ENCODE results near the gene MRTFA. TPM values are rescaled to one million over a fixed set of nuclear protein-coding genes. Genes with fewer than 3 reads are reported as not detected.

The MRTFA gene
- total RNA-seq, 2 donors from 2014 or later: 71.0 to 104 TPM

DNA sequence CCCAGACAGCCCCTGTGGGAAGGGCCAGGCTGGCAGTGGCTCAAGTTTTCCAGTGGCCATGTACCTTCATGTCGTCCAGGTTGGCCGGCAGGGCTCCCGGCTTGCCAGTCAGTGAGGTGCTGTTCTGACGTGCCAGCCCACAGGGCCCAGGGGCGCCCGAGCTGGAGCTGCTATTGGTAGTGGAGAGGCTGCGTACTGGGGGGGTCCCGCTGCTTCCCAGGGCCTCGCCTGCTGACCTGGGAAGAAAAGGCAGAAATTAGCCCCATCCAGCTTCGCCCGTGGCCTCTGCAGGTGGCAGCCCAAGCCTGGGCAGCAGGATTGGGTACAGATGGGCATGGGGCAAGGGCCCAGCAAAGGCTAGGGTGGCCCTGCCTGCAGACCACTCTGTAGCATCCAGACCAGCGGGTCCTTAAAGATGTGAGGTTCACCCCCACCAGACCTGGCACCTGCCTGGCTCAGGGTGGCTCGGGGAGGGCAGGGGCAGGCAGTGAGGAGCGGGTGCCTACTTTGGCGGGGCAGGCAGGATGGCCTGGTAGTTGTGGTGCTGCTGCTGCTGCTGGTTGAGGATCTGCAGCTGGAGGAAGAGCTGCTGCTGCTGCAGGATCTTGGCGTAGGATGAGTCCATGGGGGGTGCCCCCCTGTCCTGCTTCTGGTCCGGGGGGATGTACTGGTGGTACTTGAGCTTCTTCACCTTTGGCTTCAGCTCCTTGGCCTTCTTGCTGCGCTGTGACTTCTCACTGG is 216.0 kb downstream of the MRTFA start:
- H3K27ac ChIP-seq: no peak overlapping the region
- intact Hi-C loops (cut with DNase I): no loop called here
- no peaks in the 10 kb centered on the region for H3K4me1 ChIP-seq (replicated peaks)
- H3K9me3 ChIP-seq: no peaks in the 10 kb centered on the region
- H3K27me3 ChIP-seq (replicated peaks; ENCODE audit: insufficient read depth): no peaks in the 10 kb centered on the region
- peaks cover 5 to 19% of the 10 kb centered on the region in 2 donors for H3K36me3 ChIP-seq
- no peak overlapping the region for H3K4me3 ChIP-seq
- no peak for DNase-seq (ENCODE audit: low spot score)
- TF ChIP-seq CTCF (IDR thresholded peaks at IDR 0.05) (no peak), POLR2AphosphoS5 (IDR thresholded peaks at IDR 0.05) (no peak), POLR2A (IDR thresholded peaks at IDR 0.05) (no peak)
- WGBS: 93% methylated on average over 18 of the region's 18 CpGs

GRCh38 chr22:40419718-40420117 is 216.8 kb downstream of the MRTFA start:
- Histone ChIP-seq H3K4me3 (no peak overlapping the region), H3K36me3 (peaks cover 5 to 19% of the 10 kb centered on the region in 2 donors), H3K4me1 (replicated peaks) (no peaks in the 10 kb centered on the region), H3K9me3 (no peaks in the 10 kb centered on the region), H3K27me3 (replicated peaks; ENCODE audit: insufficient read depth) (no peaks in the 10 kb centered on the region), H3K27ac (no peak overlapping the region)
- WGBS: 91% methylated on average over 8 of the region's 8 CpGs
- DNase-seq (ENCODE audit: low spot score): no peak
- TF ChIP-seq POLR2AphosphoS5 (IDR thresholded peaks at IDR 0.05) (no peak), POLR2A (IDR thresholded peaks at IDR 0.05) (no peak)
- intact Hi-C loops (cut with DNase I): no loop called here

DNA sequence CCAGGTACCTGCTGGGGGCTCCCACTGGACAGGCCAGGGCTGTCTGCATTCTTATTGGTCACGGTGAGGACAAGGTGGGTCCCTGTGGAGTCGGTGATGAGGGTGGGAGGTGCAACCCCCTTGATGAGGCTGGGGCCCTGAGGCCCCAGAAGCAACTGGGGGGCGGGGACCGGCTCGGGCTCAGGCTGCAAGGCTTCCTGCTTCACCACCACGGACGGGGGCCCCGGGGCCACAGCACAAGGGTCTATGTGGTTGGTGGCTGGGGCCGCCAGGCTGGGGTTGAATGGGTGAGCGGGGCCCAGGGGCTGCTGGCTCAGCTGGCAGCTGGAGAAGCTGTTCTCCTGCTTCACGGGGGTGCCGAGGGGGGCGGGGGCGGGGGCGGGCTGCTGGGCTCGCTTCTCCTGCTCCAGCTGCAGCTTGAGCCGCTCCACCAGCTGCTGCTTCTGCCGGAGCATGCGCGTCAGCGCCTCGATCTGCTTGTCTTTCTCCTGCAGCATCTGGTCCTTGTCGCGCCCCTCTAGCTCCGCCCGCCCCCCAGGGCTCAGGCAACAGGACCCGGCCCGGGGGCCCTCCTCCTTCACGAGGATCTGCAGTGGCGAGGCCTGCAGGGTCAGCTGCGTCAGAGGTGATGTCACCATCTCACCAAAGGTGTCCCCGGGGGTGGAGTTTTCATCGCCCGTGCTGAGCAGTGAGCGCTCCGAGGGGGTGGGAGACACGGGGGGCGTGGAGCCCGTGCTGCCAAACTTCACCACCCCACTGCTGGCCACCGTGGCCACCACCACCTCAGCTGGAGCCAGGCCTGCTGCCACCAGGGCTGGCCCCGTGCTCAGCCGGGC is 217.9 kb downstream of the MRTFA start:
- no peak overlapping the region for H3K4me3 ChIP-seq
- no peak for TF ChIP-seq POLR2A (IDR thresholded peaks at IDR 0.05)
- no peak for TF ChIP-seq POLR2AphosphoS5 (IDR thresholded peaks at IDR 0.05)
- no peak for TF ChIP-seq CTCF (IDR thresholded peaks at IDR 0.05)
- H3K36me3 ChIP-seq: peaks cover 5 to 19% of the 10 kb centered on the region in 2 donors

GRCh38 chr22:40417881-40418280 is 218.6 kb downstream of the MRTFA start:
- no peaks in the 10 kb centered on the region for H3K27me3 ChIP-seq (replicated peaks; ENCODE audit: insufficient read depth)
- TF ChIP-seq POLR2A (IDR thresholded peaks at IDR 0.05) (no peak), CTCF (IDR thresholded peaks at IDR 0.05) (no peak), POLR2AphosphoS5 (IDR thresholded peaks at IDR 0.05) (no peak)
- no peak overlapping the region for H3K4me3 ChIP-seq
- intact Hi-C loops (cut with DNase I): no loop called here
- 95% methylated on average over 5 of the region's 5 CpGs for WGBS
- H3K36me3 ChIP-seq: peaks cover 5 to 12% of the 10 kb centered on the region in 2 donors
- no peak for DNase-seq (ENCODE audit: low spot score)
- no peaks in the 10 kb centered on the region for H3K4me1 ChIP-seq (replicated peaks)
- no peak overlapping the region for H3K27ac ChIP-seq
- no peaks in the 10 kb centered on the region for H3K9me3 ChIP-seq

More for the DNA sequence above, 217.9 kb downstream of the MRTFA start:
- intact Hi-C loops (cut with DNase I): no loop called here
- no peaks in the 10 kb centered on the region for H3K27me3 ChIP-seq (replicated peaks; ENCODE audit: insufficient read depth)
- H3K9me3 ChIP-seq: no peaks in the 10 kb centered on the region
- 83% methylated on average over 39 of the region's 42 CpGs for WGBS
- H3K27ac ChIP-seq: no peak overlapping the region
- no peak for DNase-seq (ENCODE audit: low spot score)
- no peaks in the 10 kb centered on the region for H3K4me1 ChIP-seq (replicated peaks)

DNA sequence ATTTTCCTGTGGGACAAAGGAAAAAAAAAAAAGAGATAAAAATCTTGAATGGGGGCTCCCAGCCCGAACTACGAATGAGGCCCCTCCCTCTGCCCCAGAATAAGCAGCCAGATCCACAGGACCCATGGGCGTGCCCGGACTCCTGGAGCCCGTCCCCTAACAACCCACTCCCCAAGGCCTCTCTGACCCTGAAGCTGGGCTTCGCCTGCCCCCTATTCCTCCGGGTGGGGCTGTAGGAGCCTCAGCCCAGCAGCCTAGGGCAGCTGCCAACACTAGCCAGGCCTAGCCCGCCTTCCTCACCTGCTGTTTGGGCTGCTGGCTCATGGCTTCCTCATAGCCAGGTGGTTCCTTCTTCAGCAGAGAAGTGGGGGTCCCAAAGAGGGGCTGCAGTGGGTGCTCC is 219.5 kb downstream of the MRTFA start:
- intact Hi-C loops (cut with DNase I): no loop called here
- Histone ChIP-seq H3K4me1 (replicated peaks) (no peaks in the 10 kb centered on the region), H3K36me3 (peaks cover 5 to 7% of the 10 kb centered on the region in 2 donors), H3K27ac (no peak overlapping the region), H3K27me3 (replicated peaks; ENCODE audit: insufficient read depth) (no peaks in the 10 kb centered on the region), H3K4me3 (no peak overlapping the region), H3K9me3 (no peaks in the 10 kb centered on the region)
- DNase-seq (ENCODE audit: low spot score): no peak
- TF ChIP-seq POLR2A (IDR thresholded peaks at IDR 0.05) (no peak), CTCF (IDR thresholded peaks at IDR 0.05) (no peak), POLR2AphosphoS5 (IDR thresholded peaks at IDR 0.05) (no peak)
- 87% methylated on average over 8 of the region's 8 CpGs for WGBS

All from prostate gland (tissue), 2 donors.